RKO (cell line): ENCODE results near the gene C9orf78.
"Not testable (repeated sequence)": the region's sequence is repeated elsewhere in the genome, so short reads cannot be mapped to it uniquely, and the experiment has no call there.

Source experiments
- DNase-seq: peaks from one replicate; pipeline ENCODE4 v3.0.0-alpha.2; 2016; ENCODE audit warnings: low spot score

The C9orf78 gene

DNA sequence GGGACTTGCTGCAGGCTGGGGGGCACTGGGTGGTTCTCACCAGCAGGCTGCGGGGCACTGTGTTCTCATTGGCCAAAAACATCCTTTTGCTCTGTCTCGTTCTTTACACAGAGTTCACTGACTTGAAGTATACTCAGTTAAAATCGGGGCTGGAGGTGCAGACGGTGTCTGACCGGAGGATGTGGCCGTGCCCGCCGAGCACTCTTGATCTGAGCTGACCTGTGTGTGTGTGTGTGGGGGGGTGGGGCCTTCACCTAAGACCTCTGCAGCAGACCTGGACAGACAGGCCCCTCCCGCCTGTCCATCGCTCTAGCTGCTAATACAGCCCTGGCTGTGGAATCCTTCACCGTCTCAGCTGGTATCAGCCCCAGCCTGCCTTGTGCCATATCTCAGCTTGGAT is 25.0 kb downstream of the C9orf78 start:
- DNase-seq = no peak

DNA sequence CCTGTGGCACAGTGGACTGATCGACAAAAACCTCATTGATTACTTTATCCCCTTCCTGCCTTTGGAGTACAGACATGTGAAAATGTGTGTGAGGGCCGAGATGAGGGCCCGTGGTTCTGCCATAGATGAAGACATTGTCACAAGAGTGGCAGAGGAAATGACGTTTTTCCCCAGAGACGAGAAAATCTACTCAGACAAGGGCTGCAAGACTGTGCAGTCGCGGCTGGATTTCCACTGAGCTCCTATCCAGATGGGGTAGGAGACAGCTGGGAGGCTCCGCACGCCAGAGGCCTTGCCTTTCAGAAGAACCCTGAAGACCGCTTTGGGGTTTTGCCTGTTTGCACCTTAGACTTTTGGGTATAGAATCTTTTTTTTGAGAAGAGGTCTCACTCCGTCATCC is 25.7 kb downstream of the C9orf78 start:
- no peak for DNase-seq

DNA sequence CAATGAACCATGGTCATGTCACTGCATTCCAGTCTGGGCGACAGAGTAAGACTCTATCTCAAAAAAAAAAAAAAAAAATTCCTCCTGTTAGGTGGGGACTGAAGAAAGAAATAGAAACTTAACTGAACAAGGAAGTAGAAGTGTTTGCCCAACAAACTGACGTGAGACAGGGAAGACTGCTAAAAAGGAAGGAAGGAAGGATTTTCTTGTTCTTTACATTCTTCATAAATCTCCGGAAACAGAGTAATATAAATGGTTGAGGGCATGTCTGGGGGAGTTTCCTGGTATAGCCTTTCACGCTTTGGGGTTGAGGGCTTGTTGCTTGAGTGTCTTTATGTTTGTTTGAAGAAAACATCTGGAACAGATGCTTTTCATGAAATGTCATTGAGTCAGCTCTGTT is 29.0 kb downstream of the C9orf78 start:
- no peak for DNase-seq

DNA sequence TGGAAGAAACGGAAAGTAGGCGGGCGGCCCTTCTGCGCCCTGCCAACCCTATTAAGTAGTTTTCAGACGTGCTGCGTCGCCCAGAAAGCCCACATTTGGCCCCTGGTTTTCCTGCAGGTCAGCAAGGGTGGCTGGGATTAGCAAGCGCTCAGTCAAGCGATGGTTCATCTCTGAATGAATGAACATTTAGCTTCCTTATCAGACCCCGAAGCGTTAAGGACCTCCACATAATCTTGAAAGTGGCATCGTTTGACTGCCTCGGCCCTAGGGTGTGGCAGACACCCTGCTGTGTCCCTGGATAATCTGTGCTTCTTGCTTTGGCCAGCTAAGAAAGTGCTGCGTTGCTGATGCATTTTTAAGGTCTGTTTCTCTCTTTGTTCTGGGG is 31.4 kb downstream of the C9orf78 start:
- peak; percentile 54 for DNase-seq

DNA sequence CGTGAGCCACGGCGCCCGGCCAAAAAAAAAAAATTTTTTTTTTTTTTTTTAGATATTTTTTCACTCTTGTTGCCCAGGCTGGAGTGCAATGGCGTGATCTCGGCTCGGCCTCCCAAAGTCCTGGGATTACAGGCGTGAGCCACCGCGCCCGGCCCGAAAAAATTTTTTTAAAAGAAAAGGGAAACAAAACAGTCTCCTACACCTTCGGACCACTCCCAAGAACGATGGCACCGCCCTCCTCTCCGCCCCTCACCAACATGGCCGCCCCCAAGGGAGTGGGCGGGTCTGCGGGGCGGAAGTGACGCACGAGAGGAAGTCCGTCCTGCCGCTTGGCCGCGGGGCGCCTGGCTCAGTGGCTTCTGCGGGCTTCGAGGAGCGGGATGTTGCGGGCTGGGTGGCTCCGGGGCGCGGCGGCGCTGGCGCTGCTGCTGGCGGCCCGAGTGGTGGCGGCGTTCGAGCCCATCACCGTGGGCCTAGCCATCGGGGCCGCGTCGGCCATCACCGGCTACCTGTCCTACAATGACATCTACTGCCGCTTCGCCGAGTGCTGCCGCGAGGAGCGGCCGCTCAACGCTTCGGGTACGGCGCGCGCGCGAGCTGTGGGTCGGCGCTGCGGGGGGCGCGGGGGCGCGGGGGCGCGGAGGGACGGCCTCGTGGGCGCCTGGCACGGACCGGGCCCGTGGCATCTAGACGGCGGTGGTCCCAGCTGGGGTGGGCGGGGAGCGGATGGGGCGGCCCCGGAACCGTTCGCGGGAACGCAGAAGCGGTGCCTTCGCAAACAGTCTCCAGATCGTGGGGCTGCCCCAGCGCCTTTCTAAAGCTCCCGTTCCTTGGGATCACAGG is 32.0 kb downstream of the C9orf78 start, which contains the start of gene TOR1B:
TSS of gene TOR1B (plus strand) at position 352 of the 843 bp plus-strand sequence. CDS start at position 381, 29 bp downstream.
- peak; percentile 96 for DNase-seq

DNA sequence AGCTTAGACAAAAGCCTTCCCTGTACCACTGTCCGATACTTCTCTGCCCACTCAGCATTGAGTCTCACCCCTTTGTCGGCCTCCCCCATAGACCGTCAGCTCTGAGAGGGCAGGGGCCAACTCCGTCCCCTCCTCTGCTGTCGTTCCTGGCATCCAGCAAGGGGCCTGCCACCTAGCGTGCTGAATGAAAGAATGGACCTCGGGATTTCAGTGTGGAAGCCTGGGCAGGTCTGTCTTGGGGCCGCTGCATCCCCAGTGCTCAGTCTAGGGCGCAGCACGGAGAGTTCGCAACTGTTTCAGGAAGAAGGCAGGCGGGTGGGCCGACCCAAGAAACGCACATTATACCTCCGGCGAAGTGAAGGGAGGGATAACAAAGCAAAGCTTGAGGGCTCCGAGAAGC is 33.6 kb downstream of the C9orf78 start:
- DNase-seq = no peak

DNA sequence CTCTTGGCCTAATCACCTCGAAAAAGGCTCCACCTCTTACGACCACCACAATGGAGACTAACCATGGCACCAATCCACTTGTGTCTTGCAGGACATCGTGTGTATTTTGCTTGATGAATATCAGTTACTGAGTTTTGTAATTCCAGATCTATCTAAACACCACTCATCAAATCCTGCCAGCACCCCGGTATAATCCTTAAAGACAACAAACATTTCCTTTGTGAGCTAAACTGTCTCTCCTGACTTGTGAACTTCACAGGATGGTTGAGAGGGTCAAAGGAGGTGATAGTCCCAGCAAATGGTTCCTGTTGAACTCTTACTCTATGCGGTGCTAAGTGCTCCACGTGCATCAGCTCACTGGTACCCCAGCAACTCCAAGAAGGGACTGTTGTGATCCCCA is 36.1 kb downstream of the C9orf78 start:
- DNase-seq = no peak

DNA sequence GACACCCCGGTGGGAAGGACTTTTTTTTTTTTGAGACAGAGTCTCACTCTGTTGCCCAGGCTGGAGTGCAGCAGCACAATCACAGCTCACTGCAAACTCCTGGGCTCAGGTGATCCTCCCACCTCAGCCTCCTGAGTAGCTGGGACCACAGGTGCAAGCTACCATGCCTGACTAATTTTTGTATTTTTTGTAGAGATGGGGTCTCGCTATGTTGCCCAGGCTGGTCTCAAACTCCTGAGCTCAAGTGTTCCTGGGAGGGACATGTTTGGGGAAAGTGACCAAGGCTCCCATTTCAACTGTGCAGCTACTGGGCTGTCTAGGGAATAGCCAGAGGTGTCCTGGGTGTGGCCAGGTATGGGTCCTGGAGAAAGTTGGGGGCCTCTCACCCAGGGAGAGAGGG is 39.0 kb downstream of the C9orf78 start:
- DNase-seq = not testable (repeated sequence)

DNA sequence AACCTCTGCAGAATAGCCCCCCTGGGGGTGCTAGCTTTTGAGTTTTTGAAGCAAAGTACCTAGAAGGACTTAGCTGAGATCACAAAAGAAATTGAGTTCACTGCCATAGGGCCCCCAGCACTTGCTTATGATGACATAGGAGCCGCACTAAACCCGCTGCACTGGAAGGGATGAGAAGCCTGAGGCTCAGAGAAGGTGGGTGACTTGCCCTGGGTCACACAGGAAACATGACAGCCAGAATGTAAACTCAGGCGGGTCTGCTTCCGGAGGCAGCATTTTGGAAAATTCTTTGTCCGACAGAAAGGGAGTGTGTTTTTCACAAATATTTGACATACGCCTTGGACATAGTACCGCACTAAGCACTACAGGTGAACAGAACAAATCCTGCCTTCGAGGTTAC is 40.5 kb downstream of the C9orf78 start:
- no peak for DNase-seq

DNA sequence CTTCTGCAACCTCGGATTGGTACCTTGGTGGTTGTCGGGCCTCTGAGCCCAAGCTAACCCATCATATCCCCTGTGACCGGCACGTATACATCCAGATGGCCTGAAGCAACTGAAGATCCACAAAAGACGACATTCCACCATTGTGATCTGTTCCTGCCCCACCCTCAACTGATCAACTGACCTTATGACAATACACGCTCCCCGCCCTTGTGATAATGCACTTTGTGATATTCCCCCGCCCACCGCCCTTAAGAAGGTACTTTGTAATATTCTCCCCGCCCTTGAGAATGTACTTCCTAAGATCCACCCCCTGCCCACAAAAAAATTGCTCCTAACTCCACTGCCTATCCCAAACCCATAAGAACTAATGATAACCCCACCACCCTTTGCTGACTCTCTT is 48.6 kb downstream of the C9orf78 start:
- no peak for DNase-seq

DNA sequence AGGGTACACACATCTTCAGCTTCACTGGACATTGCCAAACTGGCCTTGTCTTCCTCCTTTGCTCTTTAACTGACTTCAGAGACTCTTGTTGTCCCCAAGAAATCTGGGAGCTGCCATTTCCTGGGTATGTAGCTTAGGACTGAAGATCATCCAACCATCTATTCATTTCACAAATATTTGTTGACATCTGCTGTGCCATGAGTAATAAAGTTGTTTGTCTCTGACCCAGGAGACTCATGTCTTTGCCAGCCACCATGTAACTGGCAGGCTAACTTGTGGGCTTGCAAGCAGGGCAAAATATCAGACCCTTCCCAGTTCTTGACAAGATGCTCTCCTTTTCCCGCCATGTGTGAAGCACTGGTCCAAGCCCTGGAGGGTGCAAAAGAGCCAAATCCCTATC is 49.2 kb downstream of the C9orf78 start:
- no peak for DNase-seq

DNA sequence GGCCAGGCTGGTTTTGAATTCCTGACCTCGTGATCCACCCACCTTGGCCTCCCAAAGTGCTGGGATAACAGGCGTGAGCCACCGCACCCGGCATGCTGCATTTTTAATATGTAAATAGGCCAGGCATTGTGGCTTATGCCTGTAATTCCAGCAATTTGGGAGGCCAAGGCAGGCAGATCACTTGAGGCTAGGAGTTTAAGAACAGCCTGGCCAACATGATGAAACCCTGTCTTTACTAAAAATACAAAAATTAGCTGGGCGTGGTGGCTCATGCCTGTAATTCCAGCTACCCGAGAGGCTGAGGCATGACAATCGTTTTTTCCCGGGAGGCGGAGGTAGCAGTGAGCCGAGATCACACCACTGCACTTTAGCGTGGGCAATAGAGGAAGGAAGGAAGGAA is 50.1 kb downstream of the C9orf78 start:
- not testable (repeated sequence) for DNase-seq

DNA sequence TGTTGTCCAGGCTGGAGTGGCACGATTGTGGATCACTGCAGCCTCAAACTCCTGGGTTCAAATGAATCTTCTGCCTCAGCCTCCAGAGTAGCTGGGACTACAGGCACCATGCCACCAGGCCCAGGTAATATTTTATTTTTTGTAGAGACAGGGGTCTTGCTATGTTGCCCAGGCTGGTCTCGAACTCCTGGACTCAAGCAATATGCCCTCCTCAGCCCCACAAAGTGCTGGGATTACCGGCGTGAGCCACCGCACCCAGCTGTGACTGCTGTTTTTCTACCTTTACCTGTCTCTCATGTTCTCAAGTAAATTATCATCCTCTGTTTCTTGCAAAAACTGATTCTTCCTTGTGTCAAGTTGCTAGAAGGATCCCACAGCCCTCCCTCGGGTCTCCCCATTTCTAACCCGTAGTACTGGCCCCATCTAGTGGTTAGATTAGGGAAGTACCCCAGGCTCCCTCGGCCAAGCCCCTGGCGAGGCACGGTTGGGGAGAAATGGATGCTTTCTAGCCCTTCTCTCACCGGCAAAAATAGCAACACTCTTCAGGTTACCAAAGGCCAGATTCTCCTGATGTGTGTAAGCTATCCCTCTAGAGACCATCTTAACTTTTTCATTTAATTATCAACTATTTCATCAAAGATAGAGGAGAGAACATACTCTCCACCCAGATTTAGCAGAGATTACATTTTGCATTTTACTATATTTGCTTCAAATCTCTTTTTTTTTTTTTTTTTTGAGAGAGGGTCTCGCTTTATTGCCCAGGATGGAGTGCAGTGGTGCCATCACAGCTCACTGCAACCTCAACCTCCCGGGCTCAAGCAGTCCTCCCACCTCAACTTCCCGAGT is 51.3 kb downstream of the C9orf78 start:
- peak; percentile 82 for DNase-seq

DNA sequence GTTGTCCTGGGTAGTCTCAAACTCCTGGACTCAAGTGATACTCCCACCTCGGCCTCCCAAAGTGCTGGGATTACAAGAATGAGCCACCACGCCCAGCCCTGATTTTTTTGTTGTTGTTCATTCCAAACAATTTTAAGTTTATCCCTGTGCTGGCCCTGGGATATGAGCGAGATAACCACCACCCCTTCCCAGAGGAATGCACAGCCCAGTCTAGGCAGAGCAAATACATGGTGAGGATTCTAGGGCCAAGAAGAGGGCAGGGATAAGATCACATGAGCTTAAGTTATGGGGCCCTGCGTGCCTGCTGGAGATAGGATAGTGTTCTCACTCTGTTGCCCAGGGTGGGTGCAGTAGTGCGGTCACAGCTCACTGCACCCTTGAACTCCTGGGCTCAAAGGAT is 53.1 kb downstream of the C9orf78 start:
- no peak for DNase-seq

DNA sequence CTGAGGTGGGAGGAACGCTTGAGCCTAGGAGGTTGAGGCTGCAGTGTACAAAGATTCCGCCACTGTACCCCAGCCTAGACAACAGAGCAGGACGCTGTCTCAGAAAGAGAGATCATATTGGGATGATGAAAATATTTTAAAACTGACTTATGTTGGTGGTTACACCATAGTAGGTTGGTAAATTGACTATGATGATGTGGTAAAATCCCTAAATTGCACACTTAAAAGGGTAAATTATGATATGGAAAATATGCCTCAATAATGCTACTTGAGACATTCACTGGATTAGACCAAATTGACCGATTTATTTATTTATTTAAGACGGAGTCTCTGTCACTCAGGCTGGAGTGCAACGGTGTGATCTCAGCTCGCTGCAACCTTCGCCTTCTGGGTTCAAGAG is 53.9 kb downstream of the C9orf78 start:
- DNase-seq = no peak

DNA sequence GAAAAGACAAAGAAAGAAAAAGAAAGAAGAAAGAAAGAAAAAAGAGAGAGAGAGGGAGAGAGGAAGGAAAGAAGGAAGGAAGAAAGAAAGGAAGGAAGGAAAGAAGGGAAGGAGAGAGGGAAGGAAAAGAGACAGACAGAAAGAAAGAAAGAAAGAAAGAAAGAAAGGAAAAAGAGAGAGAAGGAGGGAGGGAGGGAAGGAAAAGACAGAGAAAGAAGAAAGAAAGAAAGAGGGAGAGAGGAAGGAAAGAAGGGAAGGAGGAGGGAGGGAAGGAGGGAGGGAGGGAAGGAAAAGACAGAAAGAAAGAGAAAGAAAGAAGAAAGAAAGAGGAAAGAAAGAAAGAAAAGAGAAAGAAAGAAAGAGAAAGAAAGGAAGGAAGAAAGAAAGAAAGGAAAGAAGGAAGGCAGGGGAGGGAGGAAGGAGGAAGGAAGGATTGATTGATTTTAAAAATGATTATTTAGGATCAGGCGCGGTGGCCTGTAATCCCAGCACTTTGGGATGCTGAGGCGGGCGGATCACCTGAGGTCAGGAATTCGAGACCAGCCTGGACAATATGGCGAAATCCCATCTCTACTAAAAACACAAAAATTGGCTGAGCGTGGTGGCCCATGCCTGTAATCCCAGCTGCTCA is 55.4 kb downstream of the C9orf78 start:
- DNase-seq = no peak

DNA sequence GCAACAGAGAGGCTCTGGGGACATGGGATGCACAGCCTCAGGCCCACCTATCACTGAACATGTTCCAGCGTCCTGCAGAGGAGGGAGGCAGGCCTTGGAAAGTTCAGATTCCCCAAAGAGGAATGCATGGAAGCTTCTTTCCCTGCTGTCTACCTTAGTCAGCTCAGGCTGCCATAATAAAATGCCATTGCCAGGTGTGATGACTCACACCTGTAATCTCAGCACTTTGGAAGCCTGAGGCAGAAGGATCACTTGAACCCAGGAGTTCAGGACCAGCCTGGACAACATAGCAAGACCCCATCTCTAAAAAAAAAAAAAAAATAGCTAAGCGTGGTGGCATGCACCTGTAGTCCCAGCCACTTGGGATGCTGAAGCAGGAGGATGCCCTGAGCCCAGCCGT is 56.6 kb downstream of the C9orf78 start:
- DNase-seq = no peak

DNA sequence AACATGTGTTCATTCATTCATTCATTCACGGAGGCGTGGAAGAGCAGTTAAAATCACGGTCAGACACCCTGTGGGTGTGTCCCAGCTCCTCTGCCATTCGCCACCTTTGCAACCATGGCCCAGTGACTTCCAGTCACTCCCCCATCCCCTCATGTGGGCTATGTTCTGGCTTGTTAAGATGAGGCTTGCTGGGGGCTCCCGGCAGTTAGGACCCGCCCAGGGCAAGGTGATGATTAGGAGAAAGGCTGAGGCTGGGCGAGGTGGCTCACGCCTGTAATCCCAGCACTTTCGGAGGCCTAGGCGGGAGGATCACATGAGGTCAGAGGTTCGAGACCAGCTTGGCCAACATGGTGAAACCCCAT is 57.3 kb downstream of the C9orf78 start:
- DNase-seq = no peak
